ENCODE measurements around the gene CLEC2D.
"Not testable (repeated sequence)": the region's sequence is repeated elsewhere in the genome, so short reads cannot be mapped to it uniquely, and the experiment has no call there.

Gene CLEC2D

GRCh38 chr12:9669534-9669933 lies at the start of gene CLEC2D:
Gene CLEC2D (plus strand): TSS chr12:9669713. CDS start chr12:9669735, 22 bp downstream.
- DNase-seq, result no peak

- DNase-seq, result no peak
Observed at GRCh38 chr12:9625019-9625418, 44.5 kb upstream of the CLEC2D start.

- DNase-seq, result no peak
Observed at GRCh38 chr12:9626291-9626690, 43.2 kb upstream of the CLEC2D start.

GRCh38 chr12:9626821-9627220 lies 42.7 kb upstream of the CLEC2D start:
- DNase-seq, result no peak

DNA sequence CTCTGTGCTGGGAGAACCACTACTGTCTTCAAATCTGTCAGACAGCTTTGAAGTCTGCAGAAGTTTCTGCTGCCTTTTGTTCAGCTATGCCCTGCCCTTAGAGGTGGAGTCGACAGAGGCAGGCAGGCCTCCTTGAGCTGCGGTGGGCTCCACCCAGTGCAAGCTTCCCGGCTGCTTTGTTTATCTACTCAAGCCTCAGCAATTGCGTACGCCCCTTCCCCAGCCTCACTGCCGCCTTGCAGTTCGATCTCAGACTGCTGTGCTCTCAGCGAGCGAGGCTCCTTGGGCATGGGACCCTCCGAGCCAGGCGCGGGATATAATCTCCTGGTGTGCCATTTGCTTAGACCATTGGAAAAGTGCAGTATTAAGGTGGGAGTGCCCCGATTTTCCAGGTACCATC lies 36.7 kb upstream of the CLEC2D start:
- DNase-seq, result no peak

- DNase-seq, result peak; percentile 6
Observed at GRCh38 chr12:9634177-9634803, 35.2 kb upstream of the CLEC2D start.

DNA sequence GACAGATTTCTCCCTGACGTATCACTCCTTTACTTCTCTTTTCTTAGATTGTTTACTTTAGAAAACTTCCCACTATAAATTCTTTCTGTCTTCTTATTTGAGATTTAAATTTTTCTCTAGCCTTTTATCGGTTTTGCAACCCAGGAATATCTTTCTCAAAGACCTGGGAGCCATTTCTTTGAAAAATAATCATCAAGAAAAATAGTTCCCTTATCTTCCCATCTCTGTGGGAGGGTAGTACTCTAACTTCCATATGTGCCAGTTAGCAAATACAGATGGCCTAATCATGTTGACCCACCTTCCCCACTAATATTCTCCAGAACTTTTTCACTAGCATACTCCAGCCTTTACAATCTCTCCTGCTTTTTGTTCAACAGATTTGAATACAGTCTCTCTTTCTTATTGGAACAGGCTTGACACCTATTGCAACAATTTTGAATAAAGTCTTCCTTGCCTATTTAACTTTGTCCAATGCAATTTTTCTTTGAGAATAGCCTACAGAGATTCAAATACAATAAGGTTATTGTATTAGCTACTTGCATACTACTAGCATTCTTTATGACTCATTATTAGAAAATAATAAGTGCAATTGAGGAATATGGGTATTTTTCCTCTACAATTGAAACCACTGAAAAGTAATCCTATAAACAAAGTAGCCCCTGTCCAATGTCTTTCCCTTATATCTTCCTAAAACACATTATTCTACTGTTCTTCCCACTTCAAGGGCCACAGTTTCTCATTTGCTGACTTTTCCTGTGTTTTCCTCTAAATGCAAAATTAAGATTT lies 34.4 kb upstream of the CLEC2D start:
- DNase-seq, result no peak

DNA sequence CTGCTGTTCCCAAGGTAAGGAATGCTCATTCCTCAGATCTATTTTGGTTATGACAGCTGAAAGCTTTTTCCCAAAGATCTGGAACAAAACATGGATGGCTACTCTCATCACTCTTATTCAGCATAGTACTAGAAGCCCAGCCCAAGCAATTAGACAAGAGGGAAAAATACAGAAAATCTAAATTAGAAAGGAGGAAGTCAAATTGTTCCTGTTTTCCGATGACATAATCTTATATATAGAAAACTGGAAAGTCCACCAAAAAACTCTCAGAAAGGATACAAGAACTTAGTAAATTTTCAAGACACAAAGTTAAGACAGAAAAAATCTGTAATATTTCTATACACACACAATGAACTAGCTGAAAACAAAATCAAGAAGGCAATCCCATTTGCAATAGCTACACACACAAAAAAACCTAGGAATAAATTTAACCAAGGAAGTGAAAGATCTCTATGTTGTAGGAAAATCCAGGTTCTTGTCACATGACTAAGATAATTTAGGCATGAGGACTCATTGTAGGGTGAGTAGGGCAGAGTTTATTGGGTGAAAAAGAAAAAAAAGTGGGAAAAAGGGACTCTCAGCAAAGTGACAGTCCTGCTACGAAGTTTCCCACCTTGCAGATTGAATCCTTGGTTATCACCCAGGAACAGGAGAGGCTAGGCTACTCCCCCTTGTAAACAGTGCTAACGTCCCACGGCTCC lies 33.2 kb upstream of the CLEC2D start:
- DNase-seq, result no peak

DNA sequence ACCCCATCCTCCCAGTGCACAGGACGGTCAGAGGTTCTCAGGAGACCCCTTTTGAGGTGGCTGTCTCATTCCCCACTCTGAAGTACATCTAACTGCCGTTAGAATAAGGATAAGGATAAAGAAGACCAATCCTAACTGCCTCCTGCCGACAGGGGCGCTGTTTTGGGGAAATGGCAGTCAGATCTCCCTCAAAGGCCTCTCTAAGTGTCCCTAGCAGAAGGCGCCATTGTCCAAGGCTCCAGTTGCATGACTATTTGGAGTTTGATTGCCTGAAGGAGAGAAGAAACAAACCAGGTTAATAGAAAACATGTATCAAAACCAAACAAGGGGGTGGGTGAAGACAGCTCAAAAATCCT lies 32.7 kb upstream of the CLEC2D start:
- no peak for DNase-seq

DNA sequence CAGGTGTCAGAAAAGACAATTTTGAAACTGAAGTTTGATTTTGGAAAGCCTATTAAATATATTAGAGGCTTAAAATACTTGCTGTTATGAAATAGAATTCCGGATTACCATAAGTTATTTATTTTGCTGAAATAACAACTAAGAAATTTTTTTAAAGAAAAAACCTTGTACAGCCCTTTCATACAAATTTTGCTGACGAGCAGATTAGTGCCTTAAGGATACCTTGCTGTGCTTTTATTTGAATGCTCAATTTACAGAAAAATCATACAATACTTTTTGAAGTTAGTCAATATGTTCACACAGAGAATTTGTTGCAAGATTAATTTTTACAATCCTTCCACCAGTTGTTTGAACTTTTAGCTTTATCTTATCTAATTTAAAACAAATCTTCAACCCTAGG lies 29.5 kb upstream of the CLEC2D start:
- no peak for DNase-seq

DNA sequence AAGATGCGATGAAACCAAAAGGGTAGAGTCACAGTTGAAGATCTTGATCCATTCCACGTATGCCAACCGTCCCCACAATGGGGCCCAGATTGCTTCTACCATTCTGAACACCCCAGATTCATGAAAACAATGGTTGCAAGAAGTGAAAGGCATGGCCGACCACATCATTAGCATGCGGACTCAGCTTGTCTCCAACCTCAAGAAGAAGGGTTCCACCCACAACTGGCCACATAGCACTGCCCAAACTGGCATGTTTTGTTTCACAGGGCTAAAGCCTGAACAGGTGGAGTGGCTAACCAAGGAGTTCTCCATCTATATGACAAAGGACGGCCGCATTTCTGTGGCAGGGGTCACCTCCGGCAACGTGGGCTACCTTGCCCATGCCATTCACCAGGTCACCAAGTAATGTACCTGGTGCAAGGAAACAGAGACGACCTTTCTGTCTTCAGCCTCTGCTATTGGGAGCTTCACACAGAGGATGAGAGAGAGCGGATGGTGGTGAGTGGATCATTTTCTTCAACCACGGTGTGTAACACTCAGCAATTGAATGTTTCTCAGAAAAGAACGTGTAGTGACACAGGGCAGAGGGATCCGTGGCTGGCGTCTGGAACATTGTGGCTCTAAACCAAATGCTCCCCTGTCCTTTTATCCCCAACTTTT lies 26.8 kb upstream of the CLEC2D start:
- no peak for DNase-seq

DNA sequence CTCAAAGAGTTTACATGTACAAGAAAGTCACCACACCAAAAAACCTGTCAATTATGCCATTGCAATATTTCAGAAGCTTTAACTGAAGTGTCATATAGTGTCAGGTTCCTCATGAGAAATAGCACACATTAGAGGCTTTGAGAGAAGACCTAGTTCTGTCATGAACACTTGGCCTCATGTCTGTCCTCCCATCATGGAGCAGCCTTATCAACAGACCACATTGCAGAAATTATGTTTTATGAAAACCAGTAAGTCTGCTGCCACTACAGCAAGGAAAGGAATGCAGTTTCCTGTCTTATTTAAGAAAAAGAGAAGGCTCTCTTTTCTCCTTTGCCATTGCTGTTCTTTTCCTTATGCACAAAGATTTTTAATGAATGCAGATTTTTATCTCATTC lies 26.2 kb upstream of the CLEC2D start:
- DNase-seq, result no peak

DNA sequence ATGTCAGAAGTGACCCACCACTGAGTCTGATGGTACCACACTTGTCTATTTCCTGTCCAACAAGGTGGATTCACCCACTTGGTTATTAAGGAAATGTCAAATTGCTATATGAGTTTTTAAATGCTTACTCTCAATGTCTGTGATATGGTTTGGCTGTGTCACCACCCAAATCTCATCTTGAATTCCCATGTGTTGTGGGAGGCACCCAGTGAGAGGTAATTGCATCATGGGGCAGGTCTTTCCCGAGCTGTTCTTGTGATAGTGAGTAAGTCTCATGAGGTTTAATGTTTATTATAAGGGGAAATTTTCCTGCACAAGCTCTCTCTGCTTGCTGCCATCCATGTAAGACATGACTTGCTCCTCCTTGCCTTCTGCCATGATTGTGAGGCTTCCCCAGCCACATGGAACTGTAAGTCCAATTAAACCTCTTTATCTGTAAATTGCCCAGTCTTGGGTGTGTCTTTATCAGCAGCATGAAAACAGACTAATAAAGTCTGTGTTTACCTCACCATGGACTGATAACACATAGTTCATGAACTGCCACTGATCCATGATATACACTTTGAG lies 24.4 kb upstream of the CLEC2D start:
- not testable (repeated sequence) for DNase-seq

DNA sequence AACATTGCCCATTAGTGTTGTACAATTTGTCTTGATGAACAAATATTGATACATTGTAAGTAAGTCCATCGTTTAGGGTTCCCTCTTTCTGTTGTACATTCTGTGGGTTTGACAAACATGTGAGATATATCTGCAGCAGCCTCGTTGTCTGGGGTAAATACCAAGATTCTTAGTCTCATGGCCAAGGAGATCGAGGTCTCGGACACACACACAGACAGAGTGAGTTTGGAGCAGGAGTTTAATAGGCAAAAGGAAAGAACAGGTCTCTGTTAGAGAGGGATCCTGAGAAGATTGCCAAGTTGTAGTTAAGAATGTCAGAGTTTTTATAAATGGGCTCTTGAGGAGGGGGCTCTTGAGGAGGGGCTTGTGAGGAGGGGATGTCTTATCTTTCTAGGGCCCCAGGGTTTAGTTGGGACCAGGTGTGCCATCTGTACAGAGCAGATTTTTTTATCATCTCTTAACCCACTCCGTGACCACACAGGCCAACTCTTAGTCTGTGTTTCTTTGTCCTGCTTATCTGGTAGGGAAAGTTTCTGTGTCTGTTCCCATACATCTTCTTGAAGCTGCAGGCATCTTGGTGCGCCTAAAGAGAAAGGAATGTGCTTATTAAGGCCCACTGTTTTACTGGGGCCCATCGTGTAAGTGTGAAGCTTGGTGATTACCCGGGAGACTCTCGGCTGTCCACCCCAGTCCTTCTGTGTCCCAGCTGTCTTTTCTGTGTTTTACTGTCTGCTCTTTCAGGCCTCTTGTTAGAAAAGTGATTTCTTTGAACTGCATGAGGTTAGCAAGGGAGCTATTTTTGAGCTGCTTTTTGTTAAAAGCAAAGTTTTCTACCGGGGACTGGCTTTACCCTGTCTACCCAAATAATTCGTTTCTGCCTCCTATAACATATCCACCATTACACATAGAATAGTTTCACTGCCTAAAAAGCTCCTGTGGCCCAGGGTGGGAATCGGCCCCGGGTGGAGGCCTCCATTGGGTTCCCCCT lies 22.4 kb upstream of the CLEC2D start:
- DNase-seq, result no peak

DNA sequence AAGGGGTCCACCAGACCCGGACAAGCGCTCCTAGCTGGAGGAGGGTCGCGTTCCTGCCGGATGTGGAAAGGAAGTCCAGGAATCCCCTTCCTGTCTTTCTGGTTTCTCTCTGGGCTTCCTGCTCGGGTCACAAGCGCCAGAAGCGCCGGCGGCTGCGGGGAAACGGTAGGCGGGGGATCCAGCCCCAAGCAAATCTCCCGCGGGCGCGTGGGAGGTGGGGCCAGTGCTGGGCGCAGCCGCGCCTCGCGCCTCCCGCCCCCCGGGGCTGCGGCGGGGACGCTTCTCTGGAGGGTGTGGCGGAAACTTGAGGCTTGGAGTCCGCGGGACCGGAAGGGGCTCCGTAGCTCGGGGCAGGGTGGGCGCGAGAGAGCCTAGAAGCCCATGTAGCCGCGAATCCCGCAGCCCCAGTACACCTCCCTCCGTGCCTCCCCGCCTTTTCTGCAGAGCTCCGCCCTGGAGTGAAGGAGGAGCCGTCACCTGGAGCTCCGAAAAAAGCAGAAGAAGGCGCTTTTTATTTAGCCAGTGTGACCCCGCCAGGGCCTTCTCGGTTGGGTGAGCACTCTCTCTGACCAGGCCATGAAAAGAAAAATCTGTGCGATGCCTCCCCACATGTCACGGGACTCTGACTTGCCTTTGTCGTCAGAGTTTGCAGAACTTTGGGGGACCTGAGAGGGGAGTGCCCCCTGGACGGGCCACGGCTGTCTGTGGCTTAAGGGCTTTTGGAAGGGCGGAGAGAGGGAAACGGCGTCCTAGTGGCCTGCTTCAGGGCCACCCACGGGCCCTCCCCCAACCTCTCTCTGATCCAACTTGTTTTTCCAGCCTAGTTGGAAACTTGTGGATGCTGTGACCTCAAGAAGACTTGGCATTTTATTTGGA lies 21.4 kb upstream of the CLEC2D start:
- peak; percentile 83 for DNase-seq

DNA sequence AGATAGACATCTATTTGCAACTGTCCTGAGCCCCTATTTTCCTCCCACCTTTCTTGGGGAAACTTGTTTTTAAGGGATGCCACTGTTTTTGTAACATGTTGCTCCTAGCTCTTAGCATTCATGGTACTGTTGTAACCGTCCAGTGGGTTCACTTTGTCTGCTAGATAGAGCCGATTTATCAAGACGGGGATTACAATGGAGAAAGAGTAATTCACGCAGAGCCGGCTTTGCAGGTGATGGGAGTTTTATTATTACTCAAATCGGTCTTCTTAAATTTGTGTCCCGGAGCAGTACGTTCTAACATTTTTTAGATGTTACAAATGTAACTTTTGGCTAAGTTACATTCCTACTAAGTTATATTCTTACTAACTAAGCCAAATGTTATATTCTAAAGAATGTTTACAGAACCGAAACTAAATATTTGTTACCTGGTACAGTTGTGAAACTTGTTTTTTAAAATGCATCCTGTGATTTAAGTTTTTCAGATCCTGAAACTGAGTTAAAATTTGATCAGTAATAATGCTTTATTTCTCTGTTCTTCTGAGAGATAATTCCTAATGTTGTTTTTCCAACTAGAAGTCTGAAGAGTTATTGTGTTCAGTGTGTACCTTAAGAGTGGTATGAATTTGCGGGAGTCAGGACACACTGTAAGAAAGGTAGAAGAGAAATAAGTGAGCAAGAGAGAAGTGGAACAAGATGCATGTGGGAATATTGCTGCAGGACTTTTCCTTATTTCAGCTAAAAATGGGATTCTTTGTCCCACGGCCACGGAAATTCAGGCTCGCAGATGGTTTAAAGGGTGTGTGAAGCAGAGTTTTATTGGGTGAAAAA lies 20.6 kb upstream of the CLEC2D start:
- peak; percentile 23 for DNase-seq

- peak; percentile 28 for DNase-seq
Observed at GRCh38 chr12:9649532-9649940, 20.0 kb upstream of the CLEC2D start.

DNA sequence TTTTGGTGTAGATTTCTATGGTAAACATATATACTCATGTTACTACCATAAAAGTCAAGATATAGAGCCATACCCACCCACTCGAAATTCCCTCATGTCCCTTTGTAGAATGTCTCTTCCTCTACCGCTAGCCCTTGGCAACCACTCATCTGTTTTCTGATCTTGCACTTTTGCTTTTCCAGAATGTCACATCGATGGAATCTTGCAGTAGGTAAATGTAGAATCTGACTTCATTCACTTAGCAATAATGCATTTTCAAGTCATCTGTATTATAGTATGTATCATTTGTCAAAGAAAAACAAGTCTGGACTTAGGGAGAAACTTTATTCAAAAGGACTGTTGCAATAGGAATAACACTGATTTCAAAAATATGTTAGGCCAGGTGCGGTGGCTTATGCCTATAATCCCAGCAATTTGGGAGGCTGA lies 19.3 kb upstream of the CLEC2D start:
- no peak for DNase-seq

- DNase-seq, result no peak
Observed at GRCh38 chr12:9651265-9651729, 18.2 kb upstream of the CLEC2D start.

DNA sequence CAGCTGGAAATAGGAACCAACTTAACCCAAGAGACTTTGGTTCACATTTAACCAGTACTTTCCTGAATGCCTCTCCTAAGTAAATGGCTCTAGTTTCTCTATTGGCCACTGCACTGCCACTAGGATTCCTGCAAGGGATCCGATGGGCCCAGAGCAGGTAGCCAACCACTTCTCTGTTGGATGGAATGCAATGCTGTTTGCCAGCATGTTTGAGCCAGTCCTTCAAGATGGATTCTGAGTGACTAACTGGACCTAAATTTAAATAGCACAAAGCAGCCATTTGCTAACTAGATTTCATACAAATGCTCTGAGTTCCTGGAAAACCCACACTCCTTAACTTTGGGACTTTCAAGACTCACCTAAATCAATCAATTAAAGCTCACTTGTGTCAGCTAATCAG lies 9.5 kb upstream of the CLEC2D start:
- no peak for DNase-seq
